Activated CD4-positive, alpha-beta T cell treated with anti-CD3 and anti-CD28 coated beads for 48 hours (primary cell): ENCODE data around the gene ARL6IP4.
A peak's percentile ranks its signal among the peaks of the same experiment; 100 is the strongest.

Source experiments
- DNase-seq: peaks from one replicate; pipeline ENCODE4 v3.0.0-alpha.2; 2020

ARL6IP4 gene

DNA sequence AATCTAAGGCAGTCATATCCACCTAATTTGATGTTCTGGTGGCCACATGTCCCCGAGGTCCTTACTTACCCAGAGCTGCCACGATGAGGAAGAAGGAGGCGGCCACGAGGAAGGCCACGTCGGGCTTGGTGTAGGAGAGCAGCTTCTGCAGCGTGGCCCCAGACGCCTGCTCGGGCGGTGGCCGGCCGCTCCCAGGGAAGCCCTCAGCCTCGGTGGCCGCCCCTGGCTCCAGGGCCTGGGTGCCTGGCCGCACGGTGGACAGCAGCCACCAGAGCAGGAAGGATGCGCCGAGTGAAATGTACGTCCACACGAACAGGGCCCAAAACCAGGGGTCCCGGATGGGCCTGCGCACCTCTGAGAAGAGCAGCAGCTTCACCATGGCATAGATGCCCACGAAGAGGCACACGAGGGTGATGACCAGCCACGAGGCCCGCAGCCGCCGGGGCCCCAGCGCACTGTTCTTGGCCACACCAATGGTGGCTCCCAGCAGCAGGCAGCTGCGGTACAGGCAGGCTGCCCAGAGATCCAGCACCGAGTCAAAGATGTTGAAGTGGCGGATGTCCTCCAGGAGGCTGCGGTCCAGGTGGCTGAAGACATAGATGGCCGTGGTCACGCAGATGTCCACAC, 20.8 kb upstream of the ARL6IP4 start:
- no peak for DNase-seq

DNA sequence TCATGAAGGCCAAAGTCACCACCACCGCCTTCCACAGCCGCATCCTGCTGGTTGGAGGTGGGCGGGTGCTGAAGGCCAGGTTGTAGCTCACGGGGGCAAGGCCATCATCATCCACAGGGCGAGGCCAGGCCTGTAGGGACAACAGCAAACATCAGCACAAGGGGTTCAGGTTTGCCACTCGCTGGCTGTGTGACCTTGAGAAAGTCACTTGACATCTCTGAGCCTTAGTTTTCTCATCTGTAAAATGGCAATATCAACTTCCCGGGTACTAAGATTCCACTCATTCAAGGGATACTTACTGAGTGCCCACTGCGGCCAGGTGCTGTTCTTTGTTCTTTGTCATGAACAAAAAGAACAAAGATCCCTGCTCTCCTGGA, 20.3 kb upstream of the ARL6IP4 start:
- DNase-seq, result no peak

DNA sequence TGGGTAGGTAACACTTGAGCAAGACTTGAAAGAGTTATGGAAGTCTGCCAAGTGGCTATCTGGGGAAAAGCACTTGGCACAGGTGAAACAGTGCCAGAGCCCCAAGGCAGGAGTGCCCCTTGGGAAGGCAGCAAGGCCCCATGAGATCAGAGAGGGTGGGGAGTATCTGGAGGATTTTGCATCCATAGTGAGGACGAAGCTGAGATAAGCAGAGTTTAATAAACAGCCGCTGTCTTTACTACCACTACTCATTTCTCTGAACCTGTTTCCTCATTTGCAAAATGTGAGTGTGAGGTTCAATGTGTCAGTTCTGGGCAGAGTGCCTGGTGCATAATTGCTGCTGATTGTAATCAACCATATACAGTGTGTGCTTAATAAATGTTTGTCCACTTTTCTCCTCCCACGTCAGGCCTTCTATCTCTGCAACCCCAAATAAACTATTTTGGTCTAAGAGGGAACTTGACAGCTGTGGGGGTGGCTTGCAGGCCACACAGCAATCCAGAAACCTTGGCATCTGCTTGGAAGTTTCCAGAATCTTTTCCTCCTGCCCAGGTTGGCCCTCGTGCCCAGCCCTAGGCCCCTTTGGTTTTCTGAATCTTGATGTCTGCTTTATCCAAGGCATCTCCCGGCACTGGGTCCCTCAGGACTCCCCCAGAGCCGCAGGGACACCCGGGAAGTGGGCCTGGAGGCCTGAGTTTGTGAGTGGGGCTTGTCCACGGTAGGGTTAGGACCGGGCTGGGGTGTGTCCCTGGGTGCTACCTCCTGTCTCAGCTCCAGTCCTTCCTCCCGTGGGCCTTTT, 18.8 kb upstream of the ARL6IP4 start:
- no peak for DNase-seq

DNA sequence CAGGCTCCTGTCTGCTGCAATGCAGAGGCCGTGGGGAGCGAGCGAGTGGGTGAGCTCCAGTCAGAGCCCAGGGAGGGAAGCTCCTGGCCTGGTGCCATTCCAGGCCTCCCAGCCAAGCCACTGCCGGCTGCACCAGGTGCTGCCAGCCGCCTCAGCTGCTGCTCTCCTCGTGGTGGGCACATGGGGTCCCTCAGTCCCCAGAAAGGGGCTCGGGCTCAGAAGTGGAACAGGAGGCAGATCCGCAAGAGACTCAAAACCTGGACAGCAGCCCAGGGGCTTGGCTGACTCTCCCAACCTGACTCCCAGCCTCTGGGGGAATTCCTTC, 16.6 kb upstream of the ARL6IP4 start:
- DNase-seq, result no peak

DNA sequence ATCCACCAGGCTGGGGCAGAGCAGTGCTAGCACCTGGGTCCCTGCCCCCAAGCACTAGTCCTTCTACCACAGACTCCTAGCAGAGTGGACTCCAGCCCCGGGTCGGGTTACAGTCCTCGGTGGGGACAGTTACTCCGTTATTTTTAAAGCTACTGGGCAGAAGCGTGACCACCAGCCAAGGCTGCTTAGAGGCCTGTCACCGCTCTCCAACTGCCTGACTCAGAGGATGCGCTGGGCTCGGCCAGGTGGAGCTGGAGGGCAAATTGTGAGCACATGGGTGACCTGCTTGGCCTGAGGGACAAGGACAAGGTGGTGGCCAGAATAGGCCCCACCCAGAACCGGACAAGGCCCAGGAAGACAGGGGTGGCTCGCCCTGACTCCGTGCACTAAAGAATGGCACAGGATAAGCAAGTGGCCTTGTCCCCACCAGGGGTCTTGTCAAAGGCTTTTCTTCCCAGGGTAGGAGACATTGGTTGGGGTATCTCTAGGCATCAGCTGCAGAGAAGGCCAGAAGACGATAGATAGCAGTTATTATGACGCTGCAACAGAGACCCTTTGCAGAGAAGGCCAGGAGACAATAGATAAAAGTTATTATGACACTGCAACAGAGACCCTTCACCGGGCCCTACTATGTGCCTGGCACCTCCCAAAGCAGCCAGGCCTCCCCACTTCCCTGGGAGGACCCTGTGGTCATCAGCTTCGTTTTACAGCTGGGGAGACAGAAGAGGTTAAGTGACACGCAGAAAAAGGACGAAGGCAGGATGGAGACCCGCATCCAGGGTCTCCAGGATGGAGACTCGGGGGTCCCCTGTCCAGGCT, 15.8 kb upstream of the ARL6IP4 start:
- DNase-seq, result no peak

DNA sequence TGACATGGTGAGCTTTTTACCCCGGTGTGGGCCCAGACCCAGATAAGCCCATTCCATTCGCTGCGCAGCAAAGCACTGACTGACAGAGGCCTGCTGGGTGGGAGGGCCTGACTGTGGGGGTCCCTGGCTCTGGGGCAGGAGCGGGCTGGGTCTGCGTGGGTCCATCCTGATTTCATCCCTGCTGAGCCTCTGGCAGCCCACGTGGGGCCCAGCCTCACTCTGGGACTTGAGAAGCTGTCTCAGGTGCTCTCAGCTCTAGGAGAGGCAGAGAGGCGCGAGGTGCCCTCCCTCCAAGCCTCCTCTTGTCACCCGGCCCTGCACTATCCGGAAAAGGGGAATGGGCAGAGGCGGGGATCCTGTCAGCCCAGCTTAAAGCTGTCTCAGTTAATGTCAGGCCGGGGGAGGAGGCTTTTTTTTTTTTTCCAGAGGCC, 15.1 kb upstream of the ARL6IP4 start:
- DNase-seq, result no peak

DNA sequence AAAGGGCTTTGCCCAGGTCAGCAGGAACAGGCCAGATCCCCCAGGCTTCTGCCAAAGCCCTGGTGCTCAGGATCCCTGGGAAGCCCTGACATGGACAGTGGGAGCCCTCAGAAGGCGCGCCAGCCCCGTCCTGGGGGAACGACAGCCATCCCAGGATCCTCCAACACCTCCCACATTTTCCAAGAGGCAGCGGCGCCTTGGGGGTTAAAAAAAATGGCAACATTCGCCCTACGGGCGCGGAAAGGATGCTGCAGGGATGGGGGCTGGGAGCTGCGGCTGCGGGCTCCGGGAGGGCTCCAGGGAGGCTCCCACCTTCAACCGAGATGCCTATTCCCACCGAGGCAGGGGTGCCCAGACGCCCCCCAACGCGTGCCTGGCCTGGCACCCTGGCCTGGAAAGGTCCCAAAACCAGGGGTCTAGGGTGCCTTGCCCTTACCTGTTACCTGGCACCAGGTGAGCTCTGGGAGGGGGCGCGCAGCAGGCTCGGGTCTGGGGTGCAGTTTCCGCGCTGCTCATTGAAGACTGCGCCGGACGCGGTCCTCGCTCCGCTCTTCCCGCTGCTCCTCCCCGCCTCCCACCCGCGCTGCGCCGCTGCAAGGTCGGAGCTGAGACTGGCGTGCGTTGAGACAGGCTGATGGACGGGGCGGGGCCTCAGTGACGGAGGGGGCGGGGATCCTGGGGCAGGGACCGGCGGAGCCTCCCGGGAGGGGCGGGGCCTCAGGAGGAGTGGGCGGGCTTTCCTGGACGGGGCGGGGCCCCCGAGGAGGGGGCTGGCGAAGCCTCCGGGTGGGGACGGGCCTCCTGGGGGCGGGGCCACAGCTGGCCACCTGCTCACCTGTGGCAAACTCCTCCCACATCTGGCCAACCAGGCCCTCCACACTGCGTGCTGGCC, 14.4 kb upstream of the ARL6IP4 start, which contains the start of gene ABCB9:
Gene ABCB9, minus strand, starts transcription at position 613 of the 892 bp plus-strand sequence. CDS start 6,228 bp downstream, outside the sequence.
- peak; percentile 95 for DNase-seq

DNA sequence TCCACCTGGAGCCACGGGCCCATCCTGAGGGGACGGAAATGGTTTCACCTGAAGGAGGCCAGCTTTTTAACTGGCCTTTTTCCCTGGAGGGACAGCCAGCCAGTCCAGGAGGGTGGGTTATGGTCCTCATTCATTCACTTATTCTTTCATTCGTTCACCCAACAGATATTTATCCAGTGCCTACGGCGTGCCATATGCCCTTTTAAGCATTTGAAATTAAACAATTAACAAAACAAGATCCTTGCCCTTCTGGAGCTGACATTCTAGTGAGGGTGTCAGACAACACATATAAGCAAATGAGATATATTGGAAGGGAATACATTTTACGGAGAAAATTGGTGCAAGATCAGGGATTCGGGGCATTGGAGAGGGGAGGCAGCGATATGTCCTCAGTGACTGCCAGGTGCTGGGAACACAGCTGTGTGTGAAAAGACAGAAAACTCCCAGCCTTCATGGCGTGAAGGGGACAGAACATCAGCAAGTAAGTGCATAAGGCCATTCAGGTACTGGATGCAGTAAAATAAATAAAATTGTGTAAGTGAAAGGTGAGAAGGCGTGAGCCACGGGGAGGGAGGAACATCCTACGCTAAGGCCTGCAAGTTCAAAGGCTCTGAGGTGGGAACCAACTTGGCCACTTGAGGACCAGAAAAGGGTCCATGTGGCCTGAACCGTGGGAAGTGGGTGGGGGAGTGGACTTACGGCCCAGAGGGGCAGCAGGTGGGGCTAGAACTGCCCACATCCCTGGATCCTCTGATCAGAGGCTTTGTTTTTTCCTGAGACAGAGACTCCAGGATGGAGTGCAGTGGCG, 13.5 kb upstream of the ARL6IP4 start:
- no peak for DNase-seq

DNA sequence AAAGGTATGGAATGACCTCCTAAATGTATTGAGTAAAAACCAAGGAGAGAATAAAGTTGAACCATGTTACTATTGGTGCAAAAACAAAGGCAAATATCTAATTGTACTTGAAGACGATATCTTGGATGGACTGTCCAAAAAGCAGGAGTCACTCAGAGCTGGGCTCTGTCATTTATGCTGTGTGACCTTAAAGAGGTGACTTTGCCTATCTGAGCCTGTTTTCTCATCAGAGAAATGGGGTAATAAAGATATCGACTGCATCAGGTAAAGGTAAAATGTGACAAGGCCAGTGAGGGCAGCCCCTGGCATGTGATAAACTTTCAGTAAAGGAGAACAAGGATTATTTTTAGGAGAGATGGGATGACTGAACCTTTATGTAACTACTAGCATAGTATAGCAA, 12.4 kb upstream of the ARL6IP4 start:
- no peak for DNase-seq

DNA sequence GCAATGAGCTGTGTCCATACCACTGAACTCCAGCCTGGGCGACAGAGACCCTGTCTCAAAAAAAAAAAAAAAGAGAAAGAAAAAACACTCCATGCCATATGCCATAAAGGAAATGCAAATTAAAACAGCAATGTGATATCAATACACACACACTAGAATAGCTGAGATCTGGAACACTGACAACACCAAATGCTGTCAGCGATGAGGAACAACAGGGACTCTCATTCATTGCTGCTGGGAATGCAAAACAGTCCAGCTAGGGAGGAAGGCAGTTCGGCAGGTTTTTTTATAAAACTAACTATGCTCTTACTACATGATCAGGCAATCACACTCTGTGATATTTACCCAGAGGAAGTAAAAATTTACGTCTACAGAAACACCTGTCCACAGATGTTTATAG, 10.8 kb upstream of the ARL6IP4 start:
- DNase-seq, result no peak

DNA sequence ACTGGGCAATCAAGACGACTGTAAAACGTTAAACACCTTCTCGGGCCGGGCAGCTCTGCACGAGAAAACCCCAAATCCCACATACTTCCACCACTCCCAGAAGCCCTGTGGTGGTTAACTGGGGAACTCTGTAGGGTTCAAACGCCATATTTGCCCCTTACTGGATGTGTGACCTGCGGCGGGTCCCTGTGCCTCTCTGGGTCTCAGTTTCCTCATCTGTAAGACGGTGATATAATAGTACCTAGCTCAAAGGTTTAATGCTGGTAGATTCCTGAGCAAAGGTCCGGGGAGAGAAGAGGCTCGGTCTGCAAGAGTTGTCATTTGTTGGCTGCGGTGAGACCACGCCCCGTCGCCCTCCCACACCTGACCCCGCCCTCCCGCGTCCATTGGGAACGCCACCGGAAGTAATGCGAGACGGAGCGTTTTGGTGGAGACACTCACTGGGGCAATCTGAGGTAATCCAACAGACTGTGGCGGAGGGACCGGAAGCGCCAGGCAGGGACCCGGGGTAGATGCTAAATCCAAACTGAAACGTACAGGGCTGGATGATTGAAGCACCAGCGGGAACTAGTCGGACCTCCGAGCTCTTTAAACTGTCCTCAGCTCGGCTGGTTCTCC, 6.1 kb upstream of the ARL6IP4 start:
- DNase-seq, result peak; percentile 99

DNA sequence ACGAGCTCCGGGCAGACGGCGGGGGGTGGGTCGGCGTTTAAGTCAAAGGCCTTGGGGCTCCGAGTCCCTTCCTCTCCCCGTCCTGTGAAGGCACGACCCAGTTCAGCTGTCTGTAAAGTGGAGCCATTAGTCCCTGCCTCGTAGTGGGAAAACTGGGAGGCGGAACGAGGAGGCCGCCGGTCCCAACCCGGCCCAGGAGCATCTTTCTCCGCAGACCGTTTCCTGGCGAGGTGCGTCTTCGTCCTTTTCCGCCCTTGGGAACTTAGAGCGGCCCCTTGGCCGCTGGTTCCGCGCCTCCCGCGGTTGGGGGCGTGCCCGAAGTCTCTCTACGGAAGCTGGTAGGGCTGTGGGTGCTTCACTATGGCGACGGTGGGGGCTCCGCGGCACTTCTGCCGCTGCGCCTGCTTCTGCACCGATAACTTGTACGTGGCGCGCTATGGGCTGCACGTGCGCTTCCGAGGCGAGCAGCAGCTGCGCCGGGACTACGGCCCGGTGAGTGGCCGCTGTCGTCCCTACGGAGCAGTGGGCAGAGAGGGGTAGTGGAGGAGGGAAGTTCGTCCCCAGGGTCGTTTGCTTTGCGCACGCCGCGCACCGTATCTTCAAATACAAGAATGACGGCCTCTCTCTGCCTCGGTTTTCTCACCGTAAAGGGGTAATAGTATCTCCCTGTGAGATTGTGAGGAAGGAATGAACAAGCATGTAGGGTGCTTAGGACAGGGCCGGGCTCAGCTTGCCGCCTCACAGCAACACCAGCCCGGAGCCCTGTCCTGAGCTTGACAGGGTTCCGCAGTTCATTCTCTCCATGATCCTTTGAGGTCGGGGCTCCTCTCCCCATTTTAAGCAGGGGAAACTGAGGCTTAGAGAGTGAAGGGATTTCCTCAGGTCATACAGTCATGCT, 5.3 kb upstream of the ARL6IP4 start, which contains the start of gene OGFOD2:
Gene OGFOD2, plus strand, starts transcription at position 353 of the 898 bp plus-strand sequence. Its CDS starts 8 bp downstream, at position 361.
- DNase-seq, result peak; percentile 96

DNA sequence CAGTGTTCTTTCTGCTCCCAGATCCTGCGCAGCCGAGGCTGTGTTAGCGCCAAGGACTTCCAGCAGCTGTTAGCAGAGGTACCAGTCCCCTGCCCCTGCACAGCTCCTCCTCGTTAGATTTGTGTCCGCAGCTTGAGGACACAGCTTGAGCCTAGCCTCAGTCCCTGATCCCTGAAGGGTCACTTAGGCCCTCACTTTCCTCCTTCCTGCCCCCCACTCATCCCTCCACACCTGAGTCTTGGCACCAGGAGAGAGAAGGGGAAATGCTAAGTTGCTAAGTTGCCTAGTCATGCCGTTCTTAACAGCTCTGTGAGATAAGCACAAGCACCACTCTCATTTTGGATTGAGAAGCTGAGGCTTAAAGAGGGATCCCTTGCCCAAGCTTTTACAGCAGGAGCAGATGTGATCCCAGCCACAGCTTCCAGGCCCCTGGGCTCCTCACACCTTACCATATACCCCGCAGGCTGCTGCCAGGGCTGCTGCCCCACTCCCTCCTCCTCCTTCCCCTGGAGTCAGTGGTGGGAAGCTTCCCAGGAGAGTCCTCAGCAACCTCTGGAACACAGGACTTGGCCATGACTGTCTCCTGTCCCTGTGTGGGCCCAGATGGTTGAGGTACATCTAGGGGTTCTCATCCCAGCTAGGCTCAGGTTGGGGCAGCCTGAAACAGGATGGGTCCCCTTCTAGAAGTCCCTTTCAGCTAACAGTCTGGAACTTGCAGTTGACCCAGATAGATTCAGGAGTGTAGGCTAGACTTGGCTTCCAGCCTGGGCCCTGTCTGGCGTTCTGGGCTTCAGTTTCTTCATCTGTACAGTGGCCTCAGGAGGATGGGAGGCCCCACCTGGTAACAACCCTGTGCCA, 4.5 kb upstream of the ARL6IP4 start:
- no peak for DNase-seq

DNA sequence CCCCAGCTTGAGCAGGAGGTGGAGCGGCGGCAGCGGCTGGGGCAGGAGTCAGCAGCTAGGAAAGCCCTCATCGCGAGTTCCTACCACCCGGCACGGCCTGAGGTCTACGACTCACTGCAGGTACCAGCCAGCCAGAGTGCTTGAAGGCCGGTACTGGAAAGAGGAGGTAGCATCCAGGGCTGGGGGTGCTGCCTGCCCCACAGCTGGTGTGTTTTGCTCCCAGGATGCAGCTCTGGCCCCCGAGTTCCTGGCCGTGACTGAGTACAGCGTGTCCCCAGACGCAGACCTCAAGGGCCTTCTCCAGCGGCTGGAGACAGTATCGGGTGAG, 3.9 kb upstream of the ARL6IP4 start:
- no peak for DNase-seq

DNA sequence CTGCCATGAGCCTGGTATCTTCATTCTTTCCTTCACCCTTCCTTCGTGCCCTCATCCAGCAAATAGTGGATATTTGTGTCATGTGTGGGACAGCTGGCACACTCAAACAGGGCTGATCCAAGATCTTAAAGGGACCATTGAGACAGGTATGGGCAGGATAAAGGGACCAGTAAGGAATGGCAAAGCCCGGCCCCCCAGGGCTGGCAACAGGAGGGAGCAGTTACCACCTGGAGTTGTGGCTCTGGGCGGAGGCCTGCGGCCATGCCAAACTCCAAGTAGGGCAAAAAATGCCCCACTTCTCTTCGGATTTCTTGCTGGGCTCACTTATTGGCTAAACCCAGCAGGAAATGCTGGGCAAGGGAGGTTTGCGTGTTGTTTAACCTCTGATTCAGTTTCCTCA, 3.3 kb upstream of the ARL6IP4 start:
- DNase-seq, result no peak

DNA sequence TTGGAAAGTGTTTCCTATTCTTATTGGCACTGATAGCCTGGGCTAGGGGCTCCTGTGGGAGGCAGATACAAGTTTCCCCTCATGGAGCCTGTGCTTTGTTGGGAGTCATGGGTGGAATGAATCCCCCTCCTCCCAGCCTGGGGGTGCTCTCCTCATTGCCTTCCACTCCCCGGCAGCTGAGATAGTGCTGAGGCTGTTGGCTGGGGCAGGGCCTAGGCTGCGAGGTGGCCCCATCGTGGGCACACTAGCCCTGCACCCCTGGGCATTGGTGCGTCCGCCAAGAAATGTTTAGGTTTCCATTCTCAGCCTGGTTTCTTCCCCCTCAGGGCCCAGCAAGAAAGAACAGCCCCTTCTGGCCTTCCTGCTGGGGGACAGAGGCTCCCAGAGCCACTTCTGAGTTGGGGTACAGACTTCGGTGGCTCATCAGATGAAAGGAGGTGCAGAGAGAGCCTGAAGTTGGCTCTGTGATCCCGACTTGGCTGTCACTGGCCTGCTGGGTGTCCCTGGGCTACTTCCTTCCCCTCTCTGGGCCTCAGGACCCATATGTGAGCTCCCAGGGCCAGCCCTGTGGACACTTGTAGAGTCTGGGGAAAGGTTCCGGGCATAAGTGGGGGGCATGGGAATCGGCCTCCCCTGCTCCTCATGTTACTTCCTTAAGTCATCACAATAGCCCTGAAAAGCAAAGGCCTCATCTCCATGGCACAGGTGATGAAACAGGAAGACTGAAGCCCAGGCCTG, 2.7 kb upstream of the ARL6IP4 start:
- DNase-seq, result no peak

DNA sequence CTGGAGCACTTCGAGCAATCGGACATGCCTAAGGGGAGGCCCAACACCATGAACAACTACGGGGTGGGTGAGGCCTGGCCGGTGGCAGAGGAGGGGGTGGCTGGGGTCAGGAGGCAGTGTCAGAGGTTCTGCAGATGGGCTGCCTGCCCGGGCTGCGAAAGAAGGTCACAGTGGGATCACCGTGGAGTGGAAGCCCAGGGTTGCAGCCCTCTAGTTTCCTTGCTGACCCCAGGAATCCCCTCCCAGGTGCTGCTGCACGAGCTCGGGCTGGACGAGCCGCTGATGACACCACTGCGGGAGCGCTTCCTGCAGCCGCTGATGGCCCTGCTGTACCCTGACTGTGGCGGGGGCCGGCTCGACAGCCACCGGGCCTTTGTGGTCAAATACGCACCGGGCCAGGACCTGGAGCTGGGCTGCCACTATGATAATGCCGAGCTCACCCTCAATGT, 1.9 kb upstream of the ARL6IP4 start:
- DNase-seq, result no peak
